ENCODE data around the gene LTBP3. TPM values are rescaled to one million over a fixed set of nuclear protein-coding genes. Genes with fewer than 3 reads are reported as not detected.

Gene LTBP3
- total and polyA plus RNA-seq, 12 donors = 40.2 to 362 (median 221) TPM

GRCh38 chr11:65576232-65576866 lies 18.2 kb upstream of the LTBP3 start:
- peaks cover 0 to 23% of the 10 kb centered on the region in 2 donors for H3K36me3 ChIP-seq (replicated peaks in 1 of 2)
- no peaks in the 10 kb centered on the region for H3K27me3 ChIP-seq
- intact Hi-C loops (cut with DNase I) = no loop called here
- H3K9me3 ChIP-seq (replicated peaks in 1 of 3) = no peaks in the 10 kb centered on the region
- 13 to 26% (median 14%) methylated on average over 10 to 26 of the region's 26 CpGs for WGBS, 4 donors
- no peak for TF ChIP-seq CTCF (IDR thresholded peaks at IDR 0.05)
- TF ChIP-seq POLR2A (IDR thresholded peaks at IDR 0.05) = no peak
- peak in 3 of 7 donors; percentile 44 to 72 (median 48) for DNase-seq
- H3K27ac ChIP-seq = peak overlapping the region; percentile 11 to 96 (median 79)
- H3K4me3 ChIP-seq = peak overlapping the region; percentile 16 to 63 (median 24)
- peaks cover 32 to 51% of the 10 kb centered on the region in 2 donors for H3K4me1 ChIP-seq (replicated peaks in 1 of 2)

- H3K4me1 ChIP-seq (replicated peaks in 1 of 2) = peaks cover 39 to 57% of the 10 kb centered on the region in 2 donors
- H3K4me3 ChIP-seq = peak within 1 kb of the TSS; percentile 16 to 63 (median 26)
- H3K36me3 ChIP-seq (replicated peaks in 1 of 2) = peaks cover 0 to 16% of the 10 kb centered on the region in 2 donors
- intact Hi-C loops (cut with DNase I) = no loop called here
- WGBS, 4 donors = 0 to 2% (median 1%) methylated on average over 4 to 69 of the region's 69 CpGs
- no peaks in the 10 kb centered on the region for H3K9me3 ChIP-seq (replicated peaks in 1 of 3)
- TF ChIP-seq POLR2A (IDR thresholded peaks at IDR 0.05) (no peak), CTCF (IDR thresholded peaks at IDR 0.05) (no peak)
- no peaks in the 10 kb centered on the region for H3K27me3 ChIP-seq
- peak; percentile 60 to 76 (median 66) for DNase-seq
- H3K27ac ChIP-seq = peak within 1 kb of the TSS; percentile 11 to 96 (median 79)
Observed at GRCh38 chr11:65575568-65576231, 17.5 kb upstream of the LTBP3 start, which contains the start of gene EHBP1L1. EHBP1L1 (plus strand) TSS chr11:65576053; CDS start chr11:65576303, 250 bp downstream.

- Histone ChIP-seq H3K36me3 (replicated peaks in 1 of 2) (peaks cover 0 to 9% of the 10 kb centered on the region in 2 donors), H3K4me1 (replicated peaks in 1 of 2) (peaks cover 41 to 57% of the 10 kb centered on the region in 2 donors), H3K27me3 (no peaks in the 10 kb centered on the region), H3K4me3 (peak overlapping the region in 2 of 4 donors; percentile 24 to 63), H3K9me3 (replicated peaks in 1 of 3) (no peaks in the 10 kb centered on the region), H3K27ac (peak overlapping the region in 4 of 5 donors; percentile 67 to 96 (median 82))
- 15 to 60% (median 26%) methylated on average over 4 to 28 of the region's 28 CpGs for WGBS, 4 donors
- intact Hi-C loops (cut with DNase I) = loop anchor here in 1 of 2 donors (5.0 kb wide), 1 partner anchor 37 kb away; the partner anchor contains the start of gene MAP3K11
- DNase-seq = peak in 4 of 7 donors; percentile 45 to 80 (median 58)
- TF ChIP-seq POLR2A (IDR thresholded peaks at IDR 0.05) (no peak), CTCF (IDR thresholded peaks at IDR 0.05) (no peak)
Observed at GRCh38 chr11:65574811-65575567, 16.8 kb upstream of the LTBP3 start.

Measured in adrenal gland (tissue), 12 donors.